22Rv1 (cell line): ENCODE results near the gene TTYH2.

ENCODE experiments used
- CTCF ChIP-seq: fragments of 450-650 bp; IDR thresholded peaks from 2 replicates; pipeline ENCODE4 v1.5.1; 2017; ENCODE audit warnings: mild to moderate bottlenecking
- ZFX ChIP-seq: fragments of 450-650 bp; IDR thresholded peaks from 2 replicates; pipeline ENCODE4 v1.6.1; 2017; ENCODE audit warnings: antibody characterized with exemption, borderline replicate concordance

GRCh38 chr17:74163836-74164235 is 49.5 kb upstream of the TTYH2 start:
- no peak for TF ChIP-seq CTCF
- TF ChIP-seq ZFX: no peak
